Pulmonary artery endothelial cell (primary cell): ENCODE data around the gene ACP4. TPM values are rescaled to one million over a fixed set of nuclear protein-coding genes. Genes with fewer than 3 reads are reported as not detected.
"Not testable (repeated sequence)": the region's sequence is repeated elsewhere in the genome, so short reads cannot be mapped to it uniquely, and the experiment has no call there.

ENCODE experiments used
- DNase-seq: peaks from one replicate; pipeline ENCODE4 v3.0.0-alpha.2; 2011; ENCODE audit warnings: low read depth, low spot score
- total RNA-seq: library from RNA; depleted of rRNA; stranded (reverse); fragments of >200 nt; gene quantifications from 2 replicates; pipeline ENCODE4 v1.2.3, GENCODE V29; 2014

ACP4 gene
- total RNA-seq, 1 donor from 2014 or later = not detected

- no peak for DNase-seq
These were observed 6.6 kb downstream of the ACP4 start for GRCh38 chr19:50796634-50797428.

DNA sequence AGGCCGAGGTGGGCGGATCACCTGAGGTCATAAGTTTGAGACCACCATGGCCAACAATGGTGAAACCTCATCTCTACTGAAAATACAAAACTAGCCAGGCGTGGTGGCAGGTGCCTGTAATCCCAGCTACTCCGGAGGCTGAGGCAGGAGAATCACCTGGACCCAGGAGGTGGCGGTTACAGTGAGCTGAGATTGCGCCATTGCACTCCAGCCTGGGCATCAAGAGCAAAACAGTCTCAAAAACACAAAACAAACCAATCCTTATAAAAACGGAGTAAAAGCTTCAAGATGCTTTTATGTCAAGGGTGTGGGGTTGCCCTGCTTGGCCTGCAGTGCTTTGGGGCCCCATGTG lies 7.2 kb downstream of the ACP4 start:
- no peak for DNase-seq

GRCh38 chr19:50797781-50798658 lies 7.8 kb downstream of the ACP4 start:
- DNase-seq = no peak

DNA sequence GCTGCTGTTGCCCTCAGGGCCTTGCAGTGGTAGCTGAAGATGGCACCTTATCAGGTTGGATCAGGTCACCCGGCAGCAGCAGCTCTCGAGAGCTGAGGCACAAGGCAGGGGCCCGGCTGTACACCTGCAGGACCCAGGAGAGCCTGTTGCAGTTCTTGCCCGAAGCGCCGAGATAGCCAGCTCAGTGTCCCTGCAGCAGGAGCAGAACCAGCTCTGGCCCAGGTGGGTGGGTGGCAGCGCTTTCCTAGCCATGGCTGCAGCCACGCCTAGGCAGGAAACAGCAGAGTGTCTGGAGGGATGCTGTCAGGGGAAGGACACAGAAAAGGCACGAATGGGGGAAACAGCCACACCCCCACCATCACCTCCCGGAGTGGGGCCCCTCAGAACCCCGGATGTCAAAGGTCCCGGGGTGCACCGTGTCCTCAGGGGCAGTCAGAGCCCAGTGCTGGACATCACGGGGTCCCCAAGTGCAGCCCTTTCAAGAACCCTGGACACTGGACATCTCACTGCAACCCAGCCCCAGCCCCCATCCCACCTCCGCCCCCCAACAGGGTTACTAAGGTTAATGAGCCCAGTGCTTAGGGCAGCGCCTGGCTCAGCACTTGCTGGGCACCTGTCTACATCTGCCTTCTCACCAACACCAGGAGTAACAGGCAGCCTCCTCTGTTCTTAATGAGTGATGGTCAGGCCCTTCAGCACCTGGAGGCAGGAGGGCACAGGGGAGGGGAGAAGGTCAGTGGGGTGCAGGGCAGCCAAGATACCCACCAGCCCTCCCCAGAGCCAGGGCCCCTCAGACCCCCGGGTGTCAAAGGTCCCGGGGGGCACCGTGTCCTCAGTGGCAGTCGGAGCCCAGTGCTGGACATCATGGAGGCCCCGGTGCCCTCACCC lies 8.7 kb downstream of the ACP4 start:
- DNase-seq = no peak

DNA sequence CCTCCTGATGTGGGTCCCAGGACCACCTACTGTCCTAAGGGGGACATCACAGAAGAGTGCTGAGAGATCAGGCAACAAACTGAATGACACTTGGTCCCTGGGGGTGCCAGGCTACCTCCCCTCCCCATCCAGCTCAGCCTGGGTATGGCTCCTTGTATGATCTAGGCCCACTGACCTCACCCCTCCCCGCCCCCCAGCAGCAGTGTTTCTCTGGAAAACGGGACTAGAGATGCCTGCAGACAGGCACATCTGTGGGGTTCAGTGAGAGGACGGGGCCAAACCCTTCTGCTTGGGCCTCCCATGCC lies 9.3 kb downstream of the ACP4 start:
- DNase-seq = no peak

GRCh38 chr19:50801107-50801506 lies 10.9 kb downstream of the ACP4 start:
- DNase-seq = no peak

DNA sequence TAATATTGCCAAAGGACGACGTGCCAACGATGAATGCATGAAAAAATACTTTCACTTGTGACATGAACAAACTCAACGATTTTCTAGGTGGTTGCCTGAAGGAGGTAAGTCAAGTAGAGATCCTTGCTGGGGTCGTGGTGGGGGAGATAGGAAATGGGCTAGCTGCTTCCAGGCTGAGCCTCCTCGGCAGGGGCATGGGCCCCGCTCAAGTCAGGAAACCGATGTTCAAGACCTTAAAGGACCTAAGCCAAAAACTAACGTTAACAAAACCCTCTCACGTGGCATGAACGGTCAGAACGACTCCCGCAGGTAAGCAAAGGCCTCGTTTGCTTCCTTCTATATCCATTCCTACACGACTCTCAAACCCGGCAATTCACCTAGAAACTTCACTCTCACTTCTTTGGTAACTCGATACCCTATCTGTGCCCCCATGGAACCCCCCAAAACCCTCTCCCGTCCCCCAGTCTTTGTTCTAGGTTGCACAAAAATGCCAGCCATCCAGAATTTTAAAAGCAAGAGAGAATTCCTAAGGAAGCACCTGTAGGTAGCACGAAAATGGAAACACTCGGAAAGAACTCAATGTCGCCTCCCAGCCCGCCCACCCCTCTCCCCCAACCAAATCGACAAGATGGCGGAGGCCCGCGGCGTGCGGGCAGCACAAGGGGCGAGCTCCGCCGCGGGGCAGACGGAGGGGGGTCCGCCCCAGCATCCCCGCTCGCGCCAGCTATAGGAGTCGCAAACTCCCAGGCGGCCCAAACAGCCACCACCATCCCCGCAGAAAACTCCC lies 13.6 kb downstream of the ACP4 start:
- no peak for DNase-seq

GRCh38 chr19:50804420-50805272 lies 14.4 kb downstream of the ACP4 start:
- peak; percentile 93 for DNase-seq

DNA sequence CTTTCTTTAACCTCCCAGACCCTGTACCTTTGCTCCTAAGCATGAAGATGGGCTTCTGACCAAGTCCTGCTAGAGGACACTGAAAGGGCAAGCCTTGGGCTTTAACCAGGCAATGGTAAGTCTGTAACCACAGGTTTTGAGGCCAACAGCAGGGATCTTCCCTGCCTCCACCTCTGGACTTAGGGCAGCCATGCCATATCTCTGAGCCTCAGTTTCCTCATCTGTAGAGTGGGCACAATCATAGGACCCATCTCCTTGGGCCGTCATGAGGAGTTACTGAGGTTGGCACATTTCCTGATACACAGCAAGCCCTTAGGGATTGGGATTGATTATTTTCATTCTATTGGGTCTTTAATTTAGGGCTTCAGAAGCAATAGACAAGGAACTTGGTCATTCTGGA lies 18.6 kb downstream of the ACP4 start:
- no peak for DNase-seq

GRCh38 chr19:50811622-50812238 lies 21.5 kb downstream of the ACP4 start:
- not testable (repeated sequence) for DNase-seq

GRCh38 chr19:50812474-50812873 lies 22.3 kb downstream of the ACP4 start:
- no peak for DNase-seq

DNA sequence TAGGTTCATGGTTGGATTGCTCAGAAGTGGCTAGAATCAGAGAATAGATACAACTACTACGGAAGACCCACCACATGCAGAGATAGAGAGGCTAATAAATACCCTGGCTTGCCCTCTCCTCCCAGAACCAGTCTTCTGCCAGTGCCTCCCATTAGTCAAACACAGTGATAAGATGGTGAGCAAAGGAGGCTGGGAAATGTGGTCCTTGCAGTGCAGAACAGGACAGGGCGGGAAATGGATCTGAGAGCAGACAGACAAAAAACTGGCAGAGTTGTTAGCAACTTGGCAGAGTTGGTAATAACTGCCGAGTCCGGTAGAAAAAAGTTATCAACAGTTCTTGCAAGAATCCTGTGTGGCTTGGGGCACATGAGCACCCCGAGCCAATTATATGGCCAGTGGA lies 24.7 kb downstream of the ACP4 start:
- DNase-seq = no peak

GRCh38 chr19:50815439-50815838 lies 25.2 kb downstream of the ACP4 start:
- DNase-seq = no peak

- DNase-seq = no peak
These were observed 28.0 kb downstream of the ACP4 start for GRCh38 chr19:50817941-50818858.

- DNase-seq = no peak
These were observed 28.8 kb downstream of the ACP4 start for GRCh38 chr19:50818859-50819472.

DNA sequence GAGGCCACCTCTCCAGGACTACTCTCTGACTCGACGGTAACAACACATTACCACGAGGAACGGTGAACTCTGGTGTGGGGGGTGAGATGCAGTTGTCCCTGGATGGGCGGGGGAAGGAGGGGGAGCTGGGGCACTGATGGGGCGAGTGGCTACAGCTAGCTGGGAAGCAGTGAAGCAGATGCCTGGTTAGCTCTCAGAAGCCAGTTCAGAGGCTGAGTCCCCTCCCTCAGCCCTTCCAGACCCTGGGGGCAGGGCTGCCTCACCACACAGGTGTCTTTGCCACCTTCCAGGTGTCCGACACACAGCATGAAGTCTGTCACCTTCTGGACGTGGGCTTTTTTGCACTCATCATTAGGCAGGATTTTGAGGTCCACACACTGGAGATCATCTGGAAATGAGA lies 29.4 kb downstream of the ACP4 start:
- no peak for DNase-seq

- no peak for DNase-seq
These were observed 29.9 kb downstream of the ACP4 start for GRCh38 chr19:50820086-50820485.

DNA sequence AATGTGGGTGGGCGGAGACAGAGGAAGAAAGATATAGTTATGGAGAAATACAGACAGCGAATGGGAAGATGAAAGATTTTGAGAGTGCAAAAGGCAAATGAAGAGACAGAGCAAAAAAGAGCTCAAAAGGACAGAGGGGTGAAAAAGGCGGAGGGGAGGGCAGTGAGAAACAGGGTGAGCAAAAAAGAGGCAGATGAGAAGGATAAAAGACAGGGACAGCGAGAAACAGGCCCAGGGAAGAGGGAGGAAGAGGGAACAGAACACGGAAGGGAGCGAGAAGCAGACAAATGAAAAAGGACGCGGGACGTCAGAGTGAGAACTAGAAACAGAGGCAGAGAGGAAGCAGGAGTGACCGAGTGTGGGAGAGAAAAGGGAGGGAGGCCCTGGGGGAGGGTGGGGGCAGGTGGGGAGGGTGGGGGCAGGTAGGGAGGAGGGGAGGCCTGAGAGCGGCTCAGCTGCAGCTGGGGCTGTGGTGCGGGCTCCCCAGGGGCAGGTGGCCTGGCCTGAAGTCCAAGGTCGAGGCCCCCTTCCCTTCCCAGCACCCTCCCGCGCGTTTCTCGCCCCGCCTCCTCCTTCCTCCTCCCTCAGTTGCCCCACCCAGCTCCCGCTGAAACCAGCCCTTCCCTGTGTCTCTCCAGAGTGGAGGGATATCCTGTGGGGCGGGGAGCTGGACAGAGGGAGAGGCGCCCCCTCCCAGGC lies 30.5 kb downstream of the ACP4 start:
- DNase-seq = no peak
